Endothelial cell of umbilical vein (primary cell): ENCODE data around the gene UBE2D2. TPM values are rescaled to one million over a fixed set of nuclear protein-coding genes. Genes with fewer than 3 reads are reported as not detected.
A peak's percentile ranks its signal among the peaks of the same experiment; 100 is the strongest.

Experiments
- BruUV-seq: library from RNA; stranded (reverse); fragments of 400-500 nt; replicated peaks from 2 replicates; lab custom pipeline; 2021; lab: Mats Ljungman, UMichigan
- CTCF ChIA-PET: fragments of 300-600, 350-600 bp; sonication (Branson Sonifier 250); formaldehyde crosslinking; loops from one replicate; lab custom pipeline; 2021; ENCODE audit warnings: antibody characterized with exemption, inconsistent platforms; lab: Charles Lee
- POLR2A ChIA-PET: fragments of 300-600, 350-600 bp; sonication (Branson Sonifier 250); formaldehyde crosslinking; loops from one replicate; lab custom pipeline; 2021; ENCODE audit warnings: antibody characterized with exemption, inconsistent platforms; lab: Charles Lee
- DNase-seq: peaks from one replicate; pipeline ENCODE4 v3.0.0-alpha.2; 2011; ENCODE audit warnings: low read depth, low spot score
- FAIRE-seq: peaks from 2 replicates; lab custom pipeline; 2011; peaks lifted over from hg19 to GRCh38; lab: Jason Lieb, UNC
- H2AFZ ChIP-seq: 2 replicates; pipeline ENCODE4 v1.6.0; 2012; ENCODE audit warnings: low read depth, low read length, control low read depth, inconsistent platforms
- H3K27ac ChIP-seq: 2 replicates; pipeline ENCODE4 v1.5.1; 2011; ENCODE audit warnings: low read depth, mild to moderate bottlenecking, control low read depth, low read length, moderate library complexity; ENCODE audit not compliant: insufficient read depth
- H3K27me3 ChIP-seq, 2 experiments: 2 replicates each; pipeline versions ENCODE4 v1.6.0 to v1.6.1; 2011; ENCODE audit warnings: low read length in 2 of 2, mixed read lengths in 1 of 2; ENCODE audit not compliant: control insufficient read depth in 2 of 2, insufficient read depth in 2 of 2
- H3K36me3 ChIP-seq, 2 experiments: 2 replicates in 1 of 2; 3 replicates in 1 of 2; pipeline ENCODE4 v1.5.1; 2011; ENCODE audit warnings: low read length in 2 of 2, mild to moderate bottlenecking in 1 of 2, moderate library complexity in 1 of 2; ENCODE audit not compliant: control insufficient read depth in 2 of 2, insufficient read depth in 2 of 2; ENCODE audit errors: extremely low read depth in 1 of 2
- H3K4me1 ChIP-seq: 3 replicates; pipeline ENCODE4 v1.5.1; 2011; ENCODE audit warnings: mild to moderate bottlenecking, low read length; ENCODE audit not compliant: control insufficient read depth, insufficient read depth; ENCODE audit errors: extremely low read depth
- H3K4me2 ChIP-seq: 2 replicates; pipeline ENCODE4 v1.6.1; 2011; ENCODE audit warnings: low read length, control low read depth, mixed read lengths; ENCODE audit not compliant: insufficient read depth
- H3K4me3 ChIP-seq, 3 experiments: fragments of 200-600 bp in 1 of 3; sonication (generic), shearing (Covaris generic) in 1 of 3; replicated peaks in 1 of 3; 2 replicates each; pipeline ENCODE4 v1.5.1; 2011 to 2016; ENCODE audit warnings: control low read depth in 3 of 3, low read length in 3 of 3, mild to moderate bottlenecking in 2 of 3, inconsistent platforms in 1 of 3, low read depth in 1 of 3, moderate library complexity in 1 of 3; ENCODE audit not compliant: insufficient read depth in 1 of 3
- H3K79me2 ChIP-seq: 2 replicates; pipeline ENCODE4 v1.6.0; 2012; ENCODE audit warnings: low read length, inconsistent platforms; ENCODE audit not compliant: control insufficient read depth, insufficient read depth
- H3K9ac ChIP-seq: replicated peaks from 2 replicates; pipeline ENCODE3; 2011; ENCODE audit warnings: low read length, control low read depth; ENCODE audit not compliant: insufficient read depth; ENCODE audit errors: extremely low read depth
- H3K9me1 ChIP-seq: replicated peaks from 3 replicates; pipeline ENCODE4 v1.6.0; 2011; ENCODE audit warnings: mild to moderate bottlenecking, low read length; ENCODE audit not compliant: control insufficient read depth, insufficient read depth; ENCODE audit errors: extremely low read depth
- H3K9me3 ChIP-seq: replicated peaks from 2 replicates; pipeline ENCODE4 v1.5.1; 2012; ENCODE audit warnings: low read length, inconsistent platforms; ENCODE audit not compliant: control insufficient read depth, insufficient read depth
- H4K20me1 ChIP-seq: replicated peaks from 2 replicates; pipeline ENCODE3; 2011; ENCODE audit warnings: mild to moderate bottlenecking, low read length; ENCODE audit not compliant: control insufficient read depth, insufficient read depth; ENCODE audit errors: extremely low read depth
- CTCF ChIP-seq, 2 donors: IDR thresholded peaks; 1 replicate in 1 of 2; 2 replicates in 1 of 2; pipeline ENCODE4 v1.5.1; 2011; ENCODE audit warnings: low read length in 2 of 2, mild to moderate bottlenecking in 2 of 2, moderate library complexity in 2 of 2, control low read depth in 1 of 2, inconsistent platforms in 1 of 2, low read depth in 1 of 2; ENCODE audit not compliant: insufficient read depth in 1 of 2; ENCODE audit errors: extremely low read depth in 1 of 2
- FOS ChIP-seq: IDR thresholded peaks from 2 replicates; pipeline ENCODE4 v1.6.1; 2011; ENCODE audit warnings: mild to moderate bottlenecking, low read length, moderate library complexity, borderline replicate concordance; ENCODE audit not compliant: insufficient read depth
- GATA2 ChIP-seq: IDR thresholded peaks from 2 replicates; pipeline ENCODE4 v1.7.0; 2011; ENCODE audit warnings: low read depth, mild to moderate bottlenecking, moderate library complexity, mixed read lengths, low read length; ENCODE audit not compliant: insufficient read length, insufficient read depth
- JUN ChIP-seq: IDR thresholded peaks from 2 replicates; pipeline ENCODE4 v1.6.1; 2011; ENCODE audit warnings: borderline replicate concordance, low read depth; ENCODE audit not compliant: insufficient read length, insufficient read depth
- MAX ChIP-seq: IDR thresholded peaks from 2 replicates; pipeline ENCODE4 v1.6.1; 2011; ENCODE audit not compliant: insufficient read depth, insufficient read length
- MYC ChIP-seq: IDR thresholded peaks from one replicate; pipeline ENCODE4 v1.6.1; 2011; ENCODE audit warnings: mild to moderate bottlenecking, low read depth, low read length
- POLR2A ChIP-seq: IDR thresholded peaks from 2 replicates; pipeline ENCODE4 v1.6.1; 2012; ENCODE audit warnings: low read depth, mild to moderate bottlenecking, control low read depth, low read length
- POLR2AphosphoS5 ChIP-seq: IDR thresholded peaks from 2 replicates; pipeline ENCODE4 v1.6.1; 2012; ENCODE audit warnings: low read depth, mild to moderate bottlenecking, control low read depth, low read length, moderate library complexity; ENCODE audit not compliant: insufficient read depth
- dilution Hi-C: fragments of 300-500 bp; cut with MboI; formaldehyde crosslinking; loops from one replicate; pipeline ENCODE4 v1.15.0; 2019; ENCODE audit warnings: low sequenced_read_pairs; ENCODE audit not compliant: extremely low pct_ligation_motif_present
- intact Hi-C: fragments of 100-400 bp; cut with micrococcal nuclease; formaldehyde crosslinking; loops from one replicate; pipeline ENCODE4 v1.10.0; 2022
- polyA plus RNA-seq, 4 experiments: library from polyadenylated mRNA; depleted of rRNA in 3 of 4; stranded (reverse) in 3 of 4; unstranded in 1 of 4; fragments of >200 nt; gene quantifications; 2 replicates each; pipeline versions ENCODE4 v1.2.1 to v1.2.3, GENCODE V29; 2011 to 2012; ENCODE audit warnings: missing spikeins in 1 of 4
- total RNA-seq: library from RNA; stranded (reverse); gene quantifications from 2 replicates; pipeline ENCODE4 v1.2.3, GENCODE V29; 2021

Gene UBE2D2
- total and polyA plus RNA-seq, 2 donors (not counting 3 experiments of a cell fraction or from before 2014, with no cell fraction given): 45.0 to 156 TPM

- H4K20me1 ChIP-seq: no peaks in the 10 kb centered on the region
- H3K27ac ChIP-seq: peak overlapping the region; percentile 64
- H3K9me3 ChIP-seq: no peaks in the 10 kb centered on the region
- BruUV-seq: no TSS peak
- H3K4me3 ChIP-seq: no peak overlapping the region
- ChIA-PET POLR2A (interaction anchor here (0.6 kb wide), 1 partner anchor 20 kb away, joined by 3 read pairs; no protein-coding TSS in a partner anchor), CTCF (interaction anchor here (0.8 to 4.0 kb wide), 9 partner anchors 10 to 98 kb away, joined by 3 to 14 read pairs (median 5); partner anchors contain the start of gene CXXC5)
- intact Hi-C loops (loop anchor here (1.0 kb wide), 2 partner anchors 7 to 18 kb away; no protein-coding TSS in a partner anchor), dilution Hi-C loops (no loop called here)
- H2AFZ ChIP-seq: peak overlapping the region; percentile 94
- H3K4me1 ChIP-seq: peaks cover 32% of the 10 kb centered on the region
- H3K27me3 ChIP-seq: no peaks in the 10 kb centered on the region
- H3K4me2 ChIP-seq: peak overlapping the region; percentile 60
- H3K9me1 ChIP-seq: no peaks in the 10 kb centered on the region
- no peak for TF ChIP-seq MAX
- no peak for TF ChIP-seq GATA2
- no peak for TF ChIP-seq POLR2A
- no peak for TF ChIP-seq MYC
- no peak for TF ChIP-seq POLR2AphosphoS5
- no peak for TF ChIP-seq FOS
- no peak for TF ChIP-seq JUN
- no peak for TF ChIP-seq CTCF (IDR thresholded peaks at IDR 0.05; ENCODE audit: extremely low read depth in 1 of 2, insufficient read depth in 1 of 2, low read depth in 1 of 2, low read length in 2 of 2)
- peak overlapping the region; percentile 74 for H3K9ac ChIP-seq
- FAIRE-seq (no peak), DNase-seq (no peak)
- H3K36me3 ChIP-seq: no peaks in the 10 kb centered on the region
- no peaks in the 10 kb centered on the region for H3K79me2 ChIP-seq
These were observed 106.6 kb downstream of the UBE2D2 start for GRCh38 chr5:139667730-139668063.
